ENCODE data around the gene UBASH3A.
"Not testable (repeated sequence)": the region's sequence is repeated elsewhere in the genome, so short reads cannot be mapped to it uniquely, and the experiment has no call there.

Gene UBASH3A

GRCh38 chr21:42408718-42409117 is 5.0 kb downstream of the UBASH3A start:
- not testable (repeated sequence) for DNase-seq (ENCODE audit: low read depth in 1 of 2, low spot score in 1 of 2)

DNA sequence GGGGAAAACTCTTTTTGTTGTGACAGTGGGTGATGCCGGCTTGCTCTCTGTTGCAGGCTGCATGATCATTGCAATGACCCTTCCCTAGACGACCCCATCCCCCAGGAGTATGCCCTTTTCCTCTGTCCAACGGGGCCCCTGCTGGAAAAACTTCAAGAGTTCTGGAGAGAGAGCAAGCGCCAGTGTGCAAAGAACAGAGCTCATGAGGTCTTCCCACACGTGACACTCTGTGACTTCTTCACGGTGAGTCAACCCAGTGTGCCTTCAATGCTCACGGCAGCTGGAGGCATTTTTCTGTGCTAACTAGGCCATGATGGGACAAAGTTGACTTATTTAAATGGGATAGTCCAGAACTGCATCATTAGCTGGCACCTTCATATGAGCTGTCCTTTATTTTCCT is 5.7 kb downstream of the UBASH3A start:
- DNase-seq (ENCODE audit: low read depth in 1 of 2, low spot score in 1 of 2), result no peak

DNA sequence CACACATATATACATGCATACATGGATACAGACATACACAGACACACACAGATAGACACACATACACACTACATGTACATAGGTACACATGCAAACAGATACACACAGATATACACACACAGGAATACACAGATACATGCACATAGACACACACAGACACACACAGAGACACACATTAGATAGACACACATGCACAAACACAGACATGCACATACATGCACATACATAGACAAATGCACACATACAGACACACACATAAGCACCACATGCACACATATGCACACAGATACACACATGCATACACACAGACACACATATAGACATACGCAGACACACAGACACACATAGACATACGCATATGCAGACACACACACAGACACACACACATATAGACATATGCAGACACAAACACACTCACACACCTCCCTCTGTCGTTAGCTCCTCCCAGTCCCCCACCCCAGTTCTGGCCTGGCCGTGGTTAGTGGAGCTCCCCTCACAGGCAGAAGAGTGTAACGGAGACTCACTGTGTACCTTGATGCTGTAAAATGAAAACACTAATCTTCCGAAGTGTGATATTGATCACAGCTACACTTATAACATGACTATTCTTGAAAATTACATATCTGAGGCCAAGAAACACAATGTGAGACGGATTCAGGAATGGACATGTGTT is 7.6 kb downstream of the UBASH3A start:
- DNase-seq (ENCODE audit: low read depth in 1 of 2, low spot score in 1 of 2), result no peak

DNA sequence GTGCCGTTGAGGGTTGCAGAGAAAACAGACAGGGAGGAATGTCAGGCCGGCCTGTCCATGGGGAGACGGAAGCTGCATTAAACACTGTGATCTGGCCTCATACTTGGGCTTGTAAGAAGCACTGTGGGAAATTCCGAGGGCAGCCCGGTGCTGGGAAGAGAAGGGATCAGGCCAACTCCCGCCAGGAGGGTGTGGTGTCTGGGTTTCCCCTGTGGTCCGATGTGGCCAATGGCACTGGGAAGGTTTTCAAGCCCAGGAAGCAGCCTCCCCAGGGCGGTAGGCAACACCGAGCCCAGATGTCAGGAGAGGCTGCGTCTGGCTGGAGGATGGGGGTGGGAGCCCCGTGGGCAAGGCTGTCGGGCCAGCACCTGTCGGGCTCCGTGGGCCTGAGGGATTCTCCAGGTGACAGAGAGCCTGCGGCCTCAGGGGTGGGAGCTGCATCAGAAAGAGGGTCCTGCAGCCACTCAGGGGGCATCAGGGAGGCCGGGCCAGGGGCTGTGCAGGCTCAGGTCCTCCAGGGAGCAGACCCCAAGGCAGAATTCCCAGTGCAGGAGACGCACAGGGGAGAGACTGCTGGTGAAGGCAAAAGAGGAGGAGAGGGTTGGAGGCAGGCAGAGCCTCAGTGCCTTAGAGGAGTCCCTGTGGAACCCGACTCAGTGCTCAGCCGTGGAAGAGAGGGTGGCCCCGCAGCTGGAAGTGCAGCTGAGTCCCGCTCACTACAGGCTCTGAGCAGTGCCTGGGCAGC is 8.4 kb downstream of the UBASH3A start:
- no peak for DNase-seq (ENCODE audit: low read depth in 1 of 2, low spot score in 1 of 2)

GRCh38 chr21:42412636-42412933 is 8.9 kb downstream of the UBASH3A start:
- no peak for DNase-seq (ENCODE audit: low read depth in 1 of 2, low spot score in 1 of 2)

- no peak for DNase-seq (ENCODE audit: low read depth in 1 of 2, low spot score in 1 of 2)
Observed at GRCh38 chr21:42413093-42413492, 9.4 kb downstream of the UBASH3A start.

DNA sequence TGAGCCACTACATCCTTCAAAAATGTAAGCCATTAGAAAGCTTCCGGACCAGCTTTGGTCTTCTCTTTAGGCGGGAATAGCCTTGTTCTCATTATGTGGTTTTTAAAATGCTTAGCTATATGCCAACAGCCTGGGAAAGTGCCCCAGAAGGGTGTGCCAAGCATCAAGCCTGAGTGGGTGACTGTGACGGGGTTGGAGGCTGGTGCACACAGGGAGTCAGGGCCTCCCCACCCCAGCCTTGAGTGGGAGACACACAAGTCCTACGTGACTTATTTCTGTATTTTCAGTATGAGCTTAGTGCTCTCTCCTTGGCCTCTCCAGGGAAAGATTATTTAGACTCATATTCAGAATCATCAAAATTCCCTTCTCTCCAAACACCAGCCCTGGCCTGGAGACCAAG is 9.8 kb downstream of the UBASH3A start:
- no peak for DNase-seq (ENCODE audit: low read depth in 1 of 2, low spot score in 1 of 2)

- DNase-seq (ENCODE audit: low read depth in 1 of 2, low spot score in 1 of 2), result no peak
Observed at GRCh38 chr21:42414066-42414465, 10.4 kb downstream of the UBASH3A start.

- no peak for DNase-seq (ENCODE audit: low read depth in 1 of 2, low spot score in 1 of 2)
Observed at GRCh38 chr21:42414553-42414927, 10.8 kb downstream of the UBASH3A start.

DNA sequence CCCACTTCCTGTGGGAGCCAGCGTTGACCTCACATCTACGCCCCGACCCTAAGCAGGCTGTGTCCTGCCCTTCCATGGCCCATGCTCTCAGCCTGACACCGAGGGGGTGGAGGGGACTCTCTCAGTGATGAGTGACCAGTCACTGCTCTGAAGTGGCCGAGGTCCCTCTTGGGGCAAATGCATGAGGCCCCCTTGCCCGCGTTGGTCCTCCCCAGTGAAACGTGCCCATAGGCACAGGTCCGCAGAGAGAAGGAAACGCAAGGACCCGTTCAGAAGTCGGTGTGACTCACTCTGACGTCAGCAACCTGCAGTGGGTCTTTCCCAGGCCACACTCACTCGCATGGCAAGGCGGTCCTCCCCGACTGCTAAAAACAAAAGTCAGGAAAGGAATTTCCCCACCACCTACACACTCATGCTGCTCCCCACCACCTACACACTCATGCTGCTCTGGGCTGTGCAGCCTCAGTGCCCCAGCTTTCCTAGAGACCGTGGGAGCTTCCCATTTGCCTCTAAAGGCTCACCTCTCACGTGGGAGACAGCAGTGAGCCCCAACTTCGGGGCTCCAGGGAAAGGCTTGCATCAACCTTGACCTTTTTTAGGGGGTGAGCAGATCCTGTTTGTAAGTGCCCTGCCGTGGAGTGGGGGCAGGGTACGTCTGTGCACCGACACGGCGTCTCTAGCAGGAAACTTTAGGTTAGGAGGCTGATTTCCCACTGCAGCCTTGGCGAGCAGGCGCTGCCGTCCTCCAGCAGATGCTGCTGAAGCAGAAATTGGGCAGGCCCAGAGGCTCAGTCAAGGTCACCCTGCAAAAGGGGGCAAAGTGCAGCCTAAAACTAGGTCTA is 11.4 kb downstream of the UBASH3A start:
- DNase-seq (ENCODE audit: low read depth in 1 of 2, low spot score in 1 of 2), result peak; percentile 78 to 96

GRCh38 chr21:42417533-42417932 is 13.8 kb downstream of the UBASH3A start:
- no peak for DNase-seq (ENCODE audit: low read depth in 1 of 2, low spot score in 1 of 2)

DNA sequence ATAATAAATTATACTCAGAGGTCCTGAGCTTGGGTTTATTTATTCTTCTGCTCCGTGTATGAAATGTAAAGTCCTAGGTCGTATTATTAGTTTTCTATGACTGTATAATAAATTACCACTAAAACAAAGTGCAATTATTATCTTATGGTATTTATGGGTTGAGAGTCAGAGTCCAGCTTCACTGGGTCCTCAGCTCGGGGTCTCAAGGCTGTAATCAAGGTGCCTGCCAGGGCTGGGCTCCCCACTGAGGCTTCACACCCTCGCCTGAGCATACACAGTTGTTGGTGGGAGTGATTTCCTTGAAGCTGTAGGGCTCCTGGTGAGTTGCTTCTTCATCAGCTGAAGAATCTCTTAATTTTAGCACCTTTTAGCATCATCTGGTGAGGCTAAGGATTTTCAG is 15.2 kb downstream of the UBASH3A start:
- DNase-seq (ENCODE audit: low read depth in 1 of 2, low spot score in 1 of 2), result no peak

DNA sequence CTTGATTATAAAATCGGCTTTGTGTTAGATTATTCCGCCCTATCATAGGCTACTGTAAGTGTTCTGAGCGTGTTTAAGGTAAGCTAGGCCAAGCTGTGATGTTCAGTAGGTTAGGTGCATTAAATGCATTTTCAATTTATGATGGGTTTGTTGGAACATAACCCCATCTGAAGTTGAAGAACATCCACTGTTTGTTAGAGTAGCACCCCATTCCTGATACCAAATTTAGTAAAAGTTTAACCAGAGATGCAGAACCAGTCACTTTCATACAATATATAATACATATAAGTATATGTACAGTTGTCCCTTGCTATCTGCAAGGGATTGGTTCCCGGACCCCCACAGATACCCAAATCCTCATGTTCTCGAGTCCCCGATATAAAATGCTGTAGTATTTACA is 16.1 kb downstream of the UBASH3A start:
- no peak for DNase-seq (ENCODE audit: low read depth in 1 of 2, low spot score in 1 of 2)

DNA sequence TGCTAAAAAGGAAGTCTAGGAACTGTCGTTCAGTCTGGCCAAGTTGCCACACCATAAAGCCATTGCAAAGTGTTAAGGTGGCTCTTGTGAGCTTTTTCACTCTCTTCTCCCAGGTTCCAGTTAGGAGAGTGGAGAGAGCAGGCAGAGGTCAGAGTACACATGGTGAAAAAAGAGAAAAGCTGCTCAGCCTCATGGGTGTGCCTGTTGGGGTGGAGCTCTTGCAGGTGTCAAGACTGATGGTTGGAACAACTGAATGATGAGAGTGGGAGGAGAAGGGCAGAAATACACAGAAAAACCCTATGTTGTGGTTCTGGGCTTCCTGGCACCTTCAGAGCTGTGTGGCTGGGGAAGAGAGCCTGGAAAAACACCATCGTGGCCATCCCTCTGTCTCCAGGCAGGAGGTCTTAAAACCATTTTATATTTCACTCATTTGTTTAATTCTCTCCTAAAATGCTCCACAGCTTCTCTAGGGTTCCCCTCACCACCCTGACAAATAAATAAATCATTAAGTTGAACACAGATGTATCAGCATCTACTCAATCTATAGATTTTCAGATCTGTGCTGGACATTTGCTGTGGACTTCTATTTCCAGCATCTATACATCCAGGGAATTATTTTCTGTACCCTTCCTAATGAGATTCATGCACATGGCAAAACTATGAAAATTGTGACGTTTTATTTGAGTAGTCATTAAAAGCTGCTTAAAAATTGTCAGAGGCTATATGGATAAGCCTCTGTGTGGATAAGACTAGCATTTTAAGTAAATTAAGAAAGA is 17.5 kb downstream of the UBASH3A start:
- no peak for DNase-seq (ENCODE audit: low read depth in 1 of 2, low spot score in 1 of 2)

DNA sequence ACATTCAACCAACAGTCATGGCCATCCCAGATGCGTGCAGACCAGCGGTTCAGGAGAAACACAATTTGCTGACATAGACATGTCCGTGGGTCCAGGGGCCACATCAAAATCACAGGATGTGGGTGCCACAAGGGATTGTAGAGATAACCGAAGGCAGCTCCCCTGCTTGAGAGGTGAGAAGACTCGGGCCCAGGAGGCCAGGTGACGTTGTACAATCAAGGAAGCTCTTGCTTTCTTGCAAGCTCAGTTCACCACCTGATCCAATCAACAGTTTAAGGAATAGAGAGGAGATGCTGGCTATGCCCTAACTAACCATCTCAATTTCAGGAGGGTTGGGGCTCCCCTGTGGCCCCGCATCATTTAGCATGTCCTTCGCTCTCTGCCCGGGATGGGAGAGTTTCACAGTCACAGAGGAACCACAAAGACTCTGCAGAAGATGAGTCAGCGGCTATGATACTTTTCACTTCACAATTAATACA is 19.5 kb downstream of the UBASH3A start:
- DNase-seq (ENCODE audit: low read depth in 1 of 2, low spot score in 1 of 2), result no peak

DNA sequence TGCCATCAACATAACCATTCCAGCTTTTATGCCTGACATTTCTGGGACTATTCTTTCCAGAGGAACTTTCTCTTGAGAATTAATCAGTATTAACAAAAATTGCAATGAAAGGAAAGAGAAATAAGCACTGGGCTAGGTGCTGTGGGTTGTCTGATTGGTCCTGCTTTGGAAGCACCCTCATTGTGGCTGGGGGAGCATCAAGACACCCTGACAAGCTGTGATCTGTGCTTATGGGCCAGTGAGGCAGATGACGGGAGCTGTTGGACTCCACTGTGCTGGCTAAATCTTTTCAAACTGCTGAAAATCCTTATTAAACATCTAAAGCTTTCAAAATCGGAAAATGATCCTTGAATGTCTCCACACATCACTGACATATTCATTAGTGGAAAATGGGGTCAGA is 20.0 kb downstream of the UBASH3A start:
- no peak for DNase-seq (ENCODE audit: low read depth in 1 of 2, low spot score in 1 of 2)

- peak in 1 of 2 donors; percentile 49 for DNase-seq (ENCODE audit: low read depth in 1 of 2, low spot score in 1 of 2)
Observed at GRCh38 chr21:42424914-42425541, 21.3 kb downstream of the UBASH3A start.

DNA sequence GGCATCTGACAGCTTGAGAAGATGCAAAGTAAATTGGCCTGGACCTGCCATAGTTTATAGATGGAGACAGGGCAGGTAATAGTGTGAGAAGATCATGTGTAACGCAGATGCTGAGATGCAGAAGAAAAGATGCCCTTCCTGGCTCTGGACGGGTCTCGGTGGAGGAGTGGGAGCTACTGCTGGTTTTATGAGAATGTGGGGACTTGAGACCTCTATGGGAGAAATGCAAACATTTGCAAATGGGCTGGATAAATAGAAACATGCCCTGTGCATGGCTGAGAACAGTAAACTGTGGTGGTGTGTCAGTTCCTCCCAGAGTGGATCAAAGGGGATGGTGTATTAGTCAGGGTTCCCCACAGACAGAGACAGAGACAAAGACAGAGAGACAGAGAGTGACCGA is 21.9 kb downstream of the UBASH3A start:
- DNase-seq (ENCODE audit: low read depth in 1 of 2, low spot score in 1 of 2), result no peak

DNA sequence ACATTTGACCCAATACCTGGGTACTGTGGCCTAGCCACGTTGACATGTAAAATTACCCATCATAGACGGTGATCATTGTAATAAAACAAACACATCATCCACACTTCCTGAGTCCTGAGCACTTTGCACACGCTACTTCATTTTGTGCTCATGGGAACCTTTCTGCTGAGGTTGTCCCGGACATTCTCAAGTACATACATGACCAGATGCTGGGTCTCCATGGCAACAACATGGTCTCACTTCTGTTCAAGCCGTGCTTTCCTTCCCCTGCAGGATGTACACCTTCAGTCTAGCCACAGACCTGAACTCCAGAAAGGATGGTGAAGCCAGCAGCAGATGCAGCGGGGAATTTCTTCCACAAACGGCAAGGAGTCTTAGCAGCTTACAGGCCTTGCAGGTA is 22.7 kb downstream of the UBASH3A start:
- no peak for DNase-seq (ENCODE audit: low read depth in 1 of 2, low spot score in 1 of 2)

- no peak for DNase-seq (ENCODE audit: low read depth in 1 of 2, low spot score in 1 of 2)
Observed at GRCh38 chr21:42426876-42427480, 23.3 kb downstream of the UBASH3A start.

All from activated CD4-positive, alpha-beta T cell treated with anti-CD3 and anti-CD28 coated beads, Interleukin-2, amount 50 U/mL, for 24 hours (primary cell).